Stimulated activated CD4-positive, alpha-beta T cell treated with anti-CD3 and anti-CD28 coated beads, Interleukin-4, amount 100 ng/mL, for 4 hours (primary cell): ENCODE data around the gene ARL14EPL.
"Not testable (repeated sequence)": the region's sequence is repeated elsewhere in the genome, so short reads cannot be mapped to it uniquely, and the experiment has no call there.

Experiments used
- DNase-seq, 2 experiments: peaks; one replicate each; pipeline ENCODE4 v3.0.0-alpha.2; 2020

ARL14EPL gene

DNA sequence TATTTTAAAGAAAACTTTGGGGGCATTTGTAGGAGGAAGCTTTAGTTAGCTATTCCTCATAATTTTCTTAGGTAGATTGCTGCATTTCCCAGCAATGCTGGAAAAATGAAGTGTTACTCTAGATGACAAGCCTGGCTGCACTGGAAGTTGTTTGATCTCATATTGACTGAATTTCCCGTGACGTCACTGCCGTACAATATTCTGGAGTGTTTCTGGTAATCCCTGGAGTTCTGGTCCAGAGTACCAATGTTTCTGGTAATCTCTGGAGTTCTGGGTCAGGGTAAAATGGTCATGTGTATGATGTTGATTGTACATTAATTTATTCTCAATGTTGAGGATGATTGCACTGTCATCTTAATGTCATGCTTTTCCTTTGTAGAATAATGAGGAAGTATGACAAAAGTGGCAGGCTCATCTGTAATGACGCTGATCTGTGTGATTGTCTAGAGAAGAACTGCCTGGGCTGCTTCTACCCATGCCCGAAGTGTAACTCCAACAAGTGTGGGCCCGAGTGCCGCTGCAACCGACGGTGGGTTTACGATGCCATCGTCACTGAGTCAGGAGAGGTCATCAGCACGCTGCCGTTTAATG lies 26.2 kb downstream of the ARL14EPL start:
- DNase-seq: no peak

DNA sequence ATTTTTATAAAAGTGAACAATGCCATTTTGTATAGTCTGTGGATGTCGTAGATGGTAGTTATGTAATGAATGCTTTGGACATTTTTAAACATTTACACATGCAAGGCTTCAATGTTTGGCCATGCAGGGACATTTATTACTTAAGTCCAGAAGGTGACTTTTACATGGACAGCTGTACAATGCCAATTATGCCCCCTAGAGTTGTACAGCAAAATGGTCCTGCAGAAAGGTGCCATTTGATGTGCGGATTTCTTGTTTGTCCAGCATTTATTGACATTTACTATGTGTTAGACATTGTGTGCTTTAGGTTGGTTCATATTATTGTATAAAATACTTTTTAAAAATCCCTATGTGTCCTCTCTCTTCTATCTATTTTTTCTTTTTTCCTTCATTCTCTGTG lies 30.1 kb downstream of the ARL14EPL start:
- DNase-seq: no peak

DNA sequence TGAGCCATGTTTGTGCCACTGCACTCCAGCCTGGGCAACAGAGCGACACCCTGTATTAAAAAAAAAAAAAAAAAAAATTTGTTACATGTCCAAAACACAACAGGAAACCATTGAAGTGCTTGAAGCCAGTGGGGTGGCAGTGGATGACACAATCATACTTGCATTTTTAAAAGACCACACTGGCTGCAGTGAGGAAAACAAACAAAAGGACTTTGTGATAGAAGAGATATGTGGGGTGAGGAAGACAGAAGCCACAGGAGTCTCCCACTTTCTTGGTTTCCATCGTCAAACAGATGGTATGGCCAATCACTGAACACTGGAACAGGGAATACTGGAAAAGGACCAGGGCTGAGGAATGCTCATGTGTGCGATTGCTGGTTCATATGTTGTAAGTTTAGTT lies 31.7 kb downstream of the ARL14EPL start:
- no peak for DNase-seq

DNA sequence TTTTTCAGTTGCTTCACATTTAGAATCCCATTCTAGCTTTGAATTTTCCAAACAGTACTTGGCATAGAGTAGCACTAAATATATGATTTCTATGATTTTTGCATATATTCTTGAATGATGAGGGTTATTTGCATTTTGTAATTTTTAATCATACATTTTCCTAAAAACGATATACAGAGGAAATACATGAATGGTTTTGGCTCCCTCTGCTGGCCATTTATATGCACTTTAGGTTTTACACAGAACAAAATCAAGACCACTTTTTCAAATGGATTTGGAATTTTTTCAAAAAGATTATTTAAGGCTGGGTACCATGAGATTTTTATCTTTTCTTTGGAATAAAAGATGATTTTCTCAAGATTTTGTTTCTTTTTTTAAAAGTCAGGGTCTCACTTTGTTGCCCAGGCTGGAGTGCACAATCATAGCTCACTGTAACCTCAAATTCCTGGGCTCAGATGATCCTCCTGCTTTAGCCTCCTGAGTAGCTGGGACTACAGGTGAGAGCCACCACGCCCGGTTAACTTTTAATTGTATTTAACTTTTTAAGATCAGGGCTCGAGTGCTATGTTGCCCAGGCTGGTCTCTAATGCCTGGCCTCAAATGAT lies 35.9 kb downstream of the ARL14EPL start:
- DNase-seq: no peak

DNA sequence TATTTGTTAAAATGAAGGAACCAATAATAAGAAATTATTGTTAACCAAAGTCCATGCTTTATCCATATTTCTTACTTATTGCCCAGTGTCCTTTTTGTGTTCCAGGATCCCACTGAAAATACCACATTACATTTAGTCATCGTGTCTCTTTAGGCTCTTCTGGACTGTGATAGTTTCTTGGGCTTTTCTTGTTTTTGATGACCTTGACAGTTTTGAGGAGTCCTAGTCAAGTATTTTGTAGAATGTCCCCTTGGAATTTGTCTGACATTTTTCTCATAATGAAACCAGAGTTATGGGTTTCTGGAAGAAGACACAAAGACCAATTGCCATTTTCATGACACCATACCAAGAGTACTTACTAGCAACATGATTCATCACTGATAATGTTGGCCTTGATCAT lies 38.9 kb downstream of the ARL14EPL start:
- no peak for DNase-seq

DNA sequence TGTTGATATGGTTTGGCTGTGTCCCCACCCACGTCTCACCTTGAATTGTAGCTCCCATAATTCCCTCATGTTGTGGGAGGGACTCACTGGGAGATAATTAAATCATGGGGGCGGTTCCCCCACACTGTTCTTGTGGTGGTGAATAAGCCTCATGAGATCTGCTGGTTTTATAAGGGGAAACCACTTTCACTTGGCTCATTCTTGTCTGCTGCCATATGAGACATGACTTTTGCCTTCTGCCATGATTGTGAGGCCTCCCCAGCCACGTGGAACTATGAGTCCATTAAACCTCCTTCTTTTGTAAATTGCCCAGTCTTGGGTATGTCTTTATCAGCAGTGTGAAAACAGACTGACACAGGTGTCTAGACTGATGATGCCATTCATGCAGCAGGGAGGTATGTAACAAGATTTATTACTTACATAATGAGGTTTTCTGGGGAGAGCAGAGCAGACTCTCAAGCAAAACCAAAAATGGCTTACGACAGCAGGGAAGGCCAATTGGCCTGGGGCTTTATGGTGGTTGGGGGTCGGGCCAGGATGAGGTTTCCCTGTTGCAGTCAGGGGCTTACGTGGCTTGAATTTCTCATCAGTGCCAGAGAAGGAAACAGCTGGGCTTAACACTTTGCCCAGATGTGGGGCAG lies 43.0 kb downstream of the ARL14EPL start:
- DNase-seq: peak in 1 of 2 experiments; percentile 16

DNA sequence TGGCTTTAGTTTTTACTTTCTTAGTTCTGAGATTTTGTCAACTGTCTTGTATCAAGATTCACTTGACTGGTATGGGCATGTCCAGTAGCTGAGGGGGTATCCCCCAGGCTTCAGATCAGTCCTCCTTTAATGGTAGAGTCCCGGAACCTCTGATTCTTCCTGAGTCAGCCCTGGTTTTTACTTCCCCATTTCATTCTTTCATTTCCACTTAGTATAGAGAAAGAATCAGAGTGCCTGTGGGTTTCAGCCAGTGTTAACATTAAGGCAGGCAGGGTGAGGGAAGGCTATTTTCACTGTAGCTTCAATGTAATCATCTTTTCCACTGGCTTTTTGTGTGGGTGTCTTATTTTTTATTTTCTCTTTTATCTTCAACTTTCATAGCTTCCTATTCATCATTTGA lies 44.2 kb downstream of the ARL14EPL start:
- no peak for DNase-seq

DNA sequence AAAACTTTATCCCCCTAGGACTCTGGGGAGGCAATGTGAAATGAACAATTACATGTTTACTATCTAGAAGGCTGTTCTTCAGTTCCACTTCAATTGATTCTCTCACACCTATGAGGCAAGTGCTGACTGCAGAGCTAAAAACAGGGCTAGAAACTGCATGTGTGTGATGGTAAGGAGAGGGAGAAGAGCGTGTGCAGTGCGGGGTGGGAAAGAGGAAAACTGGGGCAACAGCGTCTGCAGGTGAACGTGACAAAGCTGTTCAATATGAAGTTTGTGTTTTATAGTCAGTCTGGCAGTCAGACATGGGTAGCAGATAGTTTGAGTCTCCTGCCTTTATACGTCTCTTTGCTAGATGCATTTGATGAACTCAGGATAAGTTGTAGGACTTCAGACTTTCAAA lies 45.9 kb downstream of the ARL14EPL start:
- no peak for DNase-seq

DNA sequence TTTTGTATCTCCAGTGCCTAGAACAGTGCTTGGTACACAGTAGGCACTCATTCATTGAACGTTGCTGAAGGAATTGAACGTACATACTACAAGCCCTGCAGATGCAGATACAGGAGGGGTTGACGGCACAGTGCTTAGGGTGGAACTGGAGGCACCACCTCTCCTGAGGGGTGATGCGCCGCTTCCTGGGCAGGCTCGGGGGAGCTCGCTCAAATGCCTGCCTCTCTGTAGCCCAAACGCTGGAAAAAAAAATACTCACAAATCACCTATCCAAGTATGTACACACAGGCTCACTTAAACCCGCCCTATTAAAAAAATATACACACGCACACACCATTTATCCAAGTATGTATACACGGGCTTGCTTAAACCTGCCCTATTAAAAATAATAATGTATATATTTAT lies 52.0 kb downstream of the ARL14EPL start:
- DNase-seq: no peak

DNA sequence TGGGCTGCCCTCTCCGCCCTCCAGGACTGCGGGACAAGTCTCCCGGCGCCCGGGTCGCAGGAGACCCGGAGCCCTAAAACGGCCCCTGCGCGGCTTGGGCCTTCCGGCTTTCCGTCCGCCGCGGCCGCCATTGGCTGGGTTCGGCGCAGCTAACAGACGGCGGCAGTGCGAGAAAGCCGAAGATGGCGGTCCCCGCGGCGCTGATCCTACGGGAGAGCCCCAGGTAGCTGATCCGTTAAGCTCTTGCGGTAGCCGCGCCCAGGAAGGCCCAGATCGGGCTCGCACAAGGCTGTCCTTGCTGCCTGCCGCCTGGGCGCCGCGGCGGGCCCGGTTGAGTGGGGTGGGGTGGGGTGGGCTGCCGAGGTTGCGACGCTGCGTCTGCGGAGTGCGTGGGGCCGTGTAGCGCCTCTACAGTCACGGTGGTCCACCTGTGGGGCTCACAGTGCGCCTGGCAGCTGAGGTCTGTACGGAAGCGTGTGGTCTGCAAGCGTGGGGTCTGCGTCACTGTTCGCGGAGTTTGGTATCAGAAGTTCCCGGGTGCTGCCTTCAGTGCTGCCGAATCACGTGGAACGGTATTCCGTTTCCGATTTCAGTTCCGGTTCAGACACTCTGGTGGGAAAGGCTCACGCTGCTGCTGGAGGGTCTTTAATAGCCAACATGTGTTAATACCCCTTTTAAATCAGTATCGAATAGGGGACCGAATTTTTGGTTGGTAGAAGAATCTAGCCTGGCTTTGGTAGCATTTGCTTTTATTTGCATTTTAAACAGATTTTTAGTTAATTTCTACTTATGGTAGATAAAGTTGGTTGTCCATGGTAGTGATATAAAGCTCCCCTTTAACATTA lies 52.8 kb downstream of the ARL14EPL start, which contains the start of gene COMMD10:
Gene COMMD10, plus strand, starts transcription at position 155 of the 845 bp plus-strand sequence.
- DNase-seq: peak; percentile 70 to 81

DNA sequence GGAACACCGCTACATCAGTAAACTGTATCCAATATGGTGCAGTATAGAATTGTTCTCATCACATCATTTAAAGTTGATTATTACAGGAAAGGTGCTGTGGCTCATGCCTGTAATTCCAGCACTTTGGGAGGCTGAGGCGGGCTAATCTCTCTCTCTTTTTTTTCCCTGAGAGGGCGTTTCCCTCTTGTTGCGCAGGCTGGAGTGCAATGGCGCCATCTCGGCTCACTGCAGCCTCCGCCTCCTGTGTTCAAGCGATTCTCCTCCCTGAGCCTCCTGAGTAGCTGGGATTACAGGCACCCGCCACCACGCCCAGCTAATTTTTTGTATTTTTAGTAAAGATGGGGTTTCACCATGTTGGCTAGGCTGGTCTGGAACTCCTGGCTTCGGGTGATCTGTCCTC lies 54.0 kb downstream of the ARL14EPL start:
- DNase-seq: not testable (repeated sequence)

DNA sequence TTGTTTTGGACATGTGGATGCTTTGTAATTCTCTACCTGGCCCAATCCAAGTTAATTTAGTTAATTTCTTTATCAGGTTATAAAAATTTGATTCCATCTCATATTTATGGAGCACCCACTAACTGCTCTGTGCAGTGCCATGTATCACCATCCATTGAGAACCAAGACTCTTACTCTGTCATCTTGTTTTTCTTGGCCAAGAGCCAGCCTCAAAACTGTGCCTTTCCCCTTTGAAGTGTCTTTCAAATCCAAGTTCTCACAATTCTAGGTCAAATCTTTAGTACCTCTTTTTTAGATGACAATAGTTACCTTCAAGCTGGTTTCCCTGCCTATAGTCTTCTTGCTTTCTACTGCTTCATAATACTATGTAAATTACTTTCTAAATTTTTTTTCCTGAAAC lies 55.8 kb downstream of the ARL14EPL start:
- no peak for DNase-seq

DNA sequence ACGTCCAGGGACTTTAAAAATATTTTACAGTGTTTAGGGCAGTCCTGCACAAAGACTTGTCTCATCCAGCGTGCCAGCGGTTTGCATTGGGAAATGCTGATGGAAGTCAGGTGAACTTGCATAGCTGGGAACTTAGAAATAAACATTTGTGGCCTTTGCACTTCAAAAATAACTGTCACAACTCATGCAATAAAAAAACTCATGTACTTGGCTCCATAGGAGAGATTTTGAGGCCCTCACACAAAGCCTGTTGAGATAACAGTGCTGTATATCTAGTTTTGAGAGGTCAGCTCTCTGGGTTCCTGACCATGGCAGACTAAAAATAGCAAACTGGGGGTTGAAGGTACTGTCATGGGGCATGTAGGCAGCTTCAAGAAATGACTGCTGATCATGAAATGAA lies 58.0 kb downstream of the ARL14EPL start:
- no peak for DNase-seq

DNA sequence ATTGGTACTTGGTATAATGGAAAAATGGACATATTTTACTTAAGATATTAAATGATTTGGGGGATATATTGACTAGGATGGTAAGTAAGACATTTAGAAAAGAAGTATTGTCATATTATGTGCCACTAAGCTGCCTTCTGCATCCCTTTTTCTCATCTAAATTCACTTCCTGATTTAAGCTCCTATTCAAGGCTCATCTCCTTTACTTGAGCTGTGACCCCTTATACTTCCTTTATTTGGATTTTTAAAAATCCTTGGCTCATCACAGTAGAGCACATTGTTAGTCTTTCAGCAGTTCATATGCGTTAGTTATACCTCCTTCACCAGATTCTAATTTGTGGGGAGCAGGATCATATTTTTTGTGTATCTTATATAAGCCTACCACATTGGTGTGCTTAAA lies 59.1 kb downstream of the ARL14EPL start:
- DNase-seq: no peak

DNA sequence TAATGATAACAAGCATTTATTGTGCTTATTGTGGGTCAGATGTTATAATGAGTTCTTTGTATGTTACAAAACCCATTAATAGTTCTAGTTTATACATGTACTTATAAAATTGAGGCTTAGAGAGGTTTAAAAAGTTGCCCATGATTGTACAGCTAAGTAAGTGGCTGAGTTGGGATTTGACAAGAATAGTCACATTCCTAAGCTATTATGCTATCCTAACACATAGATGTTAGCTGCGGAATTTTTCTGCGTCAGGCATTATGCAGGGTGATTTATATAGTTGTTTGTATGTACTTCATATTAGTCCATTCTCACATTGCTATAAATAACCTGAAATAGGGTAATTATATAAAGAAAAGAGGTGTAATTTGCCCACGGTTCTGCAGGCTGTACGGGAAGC lies 65.0 kb downstream of the ARL14EPL start:
- DNase-seq: no peak

DNA sequence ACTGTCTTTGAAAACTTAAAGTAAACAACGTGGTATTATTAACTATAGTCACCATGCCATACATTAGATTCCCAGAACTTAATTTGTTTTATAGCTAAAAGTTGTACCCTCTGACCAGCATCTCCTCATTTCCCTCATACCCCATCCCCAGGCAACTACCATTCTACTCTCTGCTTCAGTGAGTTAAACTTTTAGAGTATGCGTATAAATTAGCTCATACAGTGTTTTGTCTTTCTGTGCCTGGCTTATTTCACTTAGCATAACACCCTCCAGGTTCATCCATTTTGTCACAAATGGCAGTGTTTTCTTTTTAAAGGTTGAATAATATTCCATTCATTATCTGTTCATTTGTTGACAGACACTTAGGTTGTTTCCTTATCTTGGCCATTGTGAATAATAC lies 66.7 kb downstream of the ARL14EPL start:
- no peak for DNase-seq

DNA sequence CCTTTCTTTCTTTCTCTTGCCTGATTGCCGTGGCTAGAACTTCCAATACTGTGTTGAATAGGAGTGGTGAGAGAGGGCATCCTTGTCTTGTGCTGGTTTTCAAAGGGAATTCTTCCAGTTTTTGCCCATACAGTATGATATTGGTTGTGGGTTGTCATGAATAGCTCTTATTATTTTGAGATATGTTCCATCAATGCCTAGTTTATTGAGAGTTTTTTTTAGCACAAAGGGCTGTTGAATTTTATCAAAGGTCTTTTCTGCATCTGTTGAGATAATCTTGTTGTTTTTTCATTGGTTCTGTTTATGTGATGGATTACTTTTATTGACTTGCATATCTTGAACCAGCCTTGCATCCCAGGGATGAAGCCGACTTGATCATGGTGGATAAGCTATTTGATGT lies 72.7 kb downstream of the ARL14EPL start:
- not testable (repeated sequence) for DNase-seq
